HepG2 (cell line): ENCODE measurements around the gene ZNF157. TPM values are rescaled to one million over a fixed set of nuclear protein-coding genes. Genes with fewer than 3 reads are reported as not detected.

Experiments
- ATAC-seq: fragments of 200-7000 bp; cut with Tn5 transposase; 3 replicates; pipeline ENCODE4 v1.9.1; 2020; ENCODE audit warnings: mild to moderate bottlenecking, moderate library complexity
- BruUV-seq: library from RNA; stranded (reverse); fragments of 400-500 nt; replicated peaks from 2 replicates; lab custom pipeline; 2021; lab: Mats Ljungman, UMichigan
- CTCF ChIA-PET: fragments of 300-600 bp; formaldehyde crosslinking; extraction: SDS; loops from one replicate; lab custom pipeline; 2021; ENCODE audit warnings: low total read pairs, inconsistent platforms, low intra/inter-chr PET ratio; lab: Yijun Ruan, JAX
- POLR2A ChIA-PET: fragments of 350-600 bp; sonication (Branson Sonifier 250); formaldehyde crosslinking; loops from one replicate; lab custom pipeline; 2020; ENCODE audit warnings: antibody characterized with exemption, inconsistent platforms; lab: Yijun Ruan, JAX
- DNase-seq: peaks from one replicate; pipeline ENCODE4 v3.0.0-alpha.2; 2015; ENCODE audit warnings: low spot score
- FAIRE-seq: peaks from 3 replicates; lab custom pipeline; 2011; peaks lifted over from hg19 to GRCh38; lab: Jason Lieb, UNC
- H2AFZ ChIP-seq: one replicate; pipeline ENCODE4 v1.6.1; 2011; ENCODE audit warnings: low read length, inconsistent platforms
- H3K27ac ChIP-seq: fragments of 300-600 bp; 3 replicates; pipeline ENCODE4 v1.8.0; 2011; ENCODE audit warnings: mixed run types, mild to moderate bottlenecking, mixed read lengths, low read length, inconsistent platforms; ENCODE audit not compliant: insufficient read depth; ENCODE audit errors: extremely low read length
- H3K27me3 ChIP-seq, 2 experiments: fragments of 200-600 bp in 1 of 2; 2 replicates in 1 of 2; 3 replicates in 1 of 2; pipeline versions ENCODE4 v1.6.0 to v1.8.0; 2011; ENCODE audit warnings: low read length in 2 of 2, mild to moderate bottlenecking in 2 of 2, moderate library complexity in 2 of 2, inconsistent platforms in 1 of 2; ENCODE audit not compliant: insufficient read depth in 2 of 2, control insufficient read depth in 1 of 2
- H3K36me3 ChIP-seq, 2 experiments: fragments of 200-600 bp in 1 of 2; replicated peaks in 1 of 2; 2 replicates in 1 of 2; 3 replicates in 1 of 2; pipeline versions ENCODE4 v1.5.1 to v1.8.0; 2011; ENCODE audit warnings: low read length in 2 of 2, inconsistent platforms in 1 of 2; ENCODE audit not compliant: insufficient read depth in 2 of 2, control insufficient read depth in 1 of 2
- H3K4me1 ChIP-seq: 2 replicates; pipeline ENCODE4 v1.5.1; 2012; ENCODE audit warnings: low read length, inconsistent platforms; ENCODE audit not compliant: insufficient read depth
- H3K4me2 ChIP-seq: 2 replicates; pipeline ENCODE4 v1.6.0; 2011; ENCODE audit warnings: low read depth, low read length, inconsistent platforms
- H3K4me3 ChIP-seq, 3 experiments: fragments of 200-600 bp in 1 of 3; sonication (generic), shearing (Covaris generic) in 1 of 3; replicated peaks in 1 of 3; 2 replicates each; pipeline ENCODE4 v1.5.1; 2011 to 2016; ENCODE audit warnings: low read length in 3 of 3, inconsistent platforms in 2 of 3, low read depth in 2 of 3, mild to moderate bottlenecking in 2 of 3, control low read depth in 1 of 3, mixed read lengths in 1 of 3; ENCODE audit not compliant: insufficient read depth in 1 of 3
- H3K79me2 ChIP-seq: one replicate; pipeline ENCODE4 v1.6.1; 2011; ENCODE audit warnings: low read length, inconsistent platforms; ENCODE audit not compliant: insufficient read depth
- H3K9ac ChIP-seq: 2 replicates; pipeline ENCODE4 v1.6.0; 2011; ENCODE audit warnings: mild to moderate bottlenecking, low read depth, low read length, inconsistent platforms; ENCODE audit not compliant: insufficient read depth
- H3K9me3 ChIP-seq: 2 replicates; pipeline ENCODE4 v1.5.1; 2012; ENCODE audit warnings: mild to moderate bottlenecking, low read length
- H4K20me1 ChIP-seq: 2 replicates; pipeline ENCODE4 v1.6.0; 2011; ENCODE audit warnings: inconsistent platforms, mild to moderate bottlenecking, low read length, moderate library complexity; ENCODE audit not compliant: insufficient read depth
- FOXA3 ChIP-seq: IDR thresholded peaks from 2 replicates; pipeline ENCODE4 v1.6.1; 2016; ENCODE audit warnings: missing genetic modification reagents, missing compliant biosample characterization
- MEF2D ChIP-seq: sonication (generic); formaldehyde crosslinking; IDR thresholded peaks from 2 replicates; pipeline ENCODE4 v1.5.1; 2020; ENCODE audit warnings: mild to moderate bottlenecking, missing genetic modification reagents
- NCOA2 ChIP-seq: sonication (generic); formaldehyde crosslinking; IDR thresholded peaks from 2 replicates; pipeline ENCODE4 v1.8.0; 2022; ENCODE audit warnings: inconsistent platforms
- RARG ChIP-seq: sonication (generic); formaldehyde crosslinking; IDR thresholded peaks from 2 replicates; pipeline ENCODE4 v1.4.0; 2020; ENCODE audit warnings: low read depth, mild to moderate bottlenecking, missing genetic modification reagents
- SOX13 ChIP-seq, 3 experiments: fragments of 450-650 bp in 1 of 3; sonication (generic) in 1 of 3; formaldehyde crosslinking in 1 of 3; IDR thresholded peaks in 2 of 3; conservative IDR thresholded peaks in 1 of 3; 2 replicates each; pipeline versions ENCODE4 v1.5.0 to v1.6.1; 2016 to 2020; ENCODE audit warnings: antibody characterized with exemption in 1 of 3, mild to moderate bottlenecking in 1 of 3, missing compliant biosample characterization in 1 of 3, missing genetic modification reagents in 1 of 3, moderate library complexity in 1 of 3
- STAT5B ChIP-seq: sonication (generic); formaldehyde crosslinking; IDR thresholded peaks from 2 replicates; pipeline ENCODE4 v1.4.0; 2020; ENCODE audit warnings: missing genetic modification reagents
- SUZ12 ChIP-seq: fragments of 150-350 bp; IDR thresholded peaks from 2 replicates; pipeline ENCODE4 v1.6.1; 2014; ENCODE audit warnings: low read depth, low read length
- ZBTB42 ChIP-seq: sonication (generic); formaldehyde crosslinking; IDR thresholded peaks from 2 replicates; pipeline ENCODE4 v1.5.0; 2020; ENCODE audit warnings: mild to moderate bottlenecking, missing genetic modification reagents
- ZNF160 ChIP-seq: sonication (generic); formaldehyde crosslinking; IDR thresholded peaks from 2 replicates; pipeline ENCODE4 v1.8.0; 2022; ENCODE audit warnings: mild to moderate bottlenecking, inconsistent platforms, missing genetic modification reagents
- ZNF329 ChIP-seq: sonication (generic); formaldehyde crosslinking; IDR thresholded peaks from 2 replicates; pipeline ENCODE4 v1.9.0; 2021; ENCODE audit warnings: low read depth, mild to moderate bottlenecking, missing genetic modification reagents
- WGBS: methylation state at CpG from one replicate; pipeline ENCODE4 v1.1.6; 2017; ENCODE audit warnings: low lambda C conversion rate; 5-methylcytosine and 5-hydroxymethylcytosine counted together
- in situ Hi-C: cut with HindIII; loops from 2 replicates; pipeline ENCODE4 v1.10.0; 2017; ENCODE audit warnings: low pct_unique_long_range_greater_than_20kb; ENCODE audit not compliant: extremely low pct_ligation_motif_present
- intact Hi-C: fragments of 100-400 bp; cut with micrococcal nuclease; formaldehyde crosslinking; loops from one replicate; pipeline ENCODE4 v1.10.0; 2022; ENCODE audit not compliant: unreplicated experiment
- polyA plus RNA-seq, 8 experiments: library from polyadenylated mRNA; depleted of rRNA in 3 of 8; stranded (reverse) in 7 of 8; unstranded in 1 of 8; fragments of >200 nt; fragmentation: Illumina TruSeq in 4 of 8; extraction: Trizol in 4 of 8; gene quantifications; 2 replicates each; pipeline versions ENCODE4 v1.2.1 to v1.2.3, GENCODE V29; 2011 to 2016; ENCODE audit warnings: low read depth in 4 of 8, missing spikeins in 1 of 8, mixed read lengths in 1 of 8; ENCODE audit not compliant: insufficient read depth in 1 of 8
- total RNA-seq, 5 experiments: library from RNA; depleted of rRNA; stranded (reverse); fragments of >200 nt; fragmentation: Illumina TruSeq; extraction: Trizol; gene quantifications; 2 replicates each; pipeline ENCODE4 v1.2.3, GENCODE V29; 2016; ENCODE audit warnings: low read depth in 1 of 5
- TF ChIP-seq, protein P1 (sequence below): sonication (generic); formaldehyde crosslinking; conservative IDR thresholded peaks from 2 replicates; pipeline ENCODE4 v1.5.0; 2020; ENCODE audit warnings: missing genetic modification reagents
- TF ChIP-seq, protein P2 (sequence below): sonication (generic); formaldehyde crosslinking; IDR thresholded peaks from 2 replicates; pipeline ENCODE4 v1.4.0; 2020; ENCODE audit warnings: mild to moderate bottlenecking, missing genetic modification reagents, borderline replicate concordance
- TF ChIP-seq, protein P3 (sequence below): sonication (generic); formaldehyde crosslinking; IDR thresholded peaks from 2 replicates; pipeline ENCODE4 v1.4.0; 2020; ENCODE audit warnings: mild to moderate bottlenecking, missing genetic modification reagents

ZNF157 gene
- total and polyA plus RNA-seq, 2 of the 13 experiments (the other 11 are each of a cell fraction or from before 2014, with no cell fraction given) = not detected

DNA sequence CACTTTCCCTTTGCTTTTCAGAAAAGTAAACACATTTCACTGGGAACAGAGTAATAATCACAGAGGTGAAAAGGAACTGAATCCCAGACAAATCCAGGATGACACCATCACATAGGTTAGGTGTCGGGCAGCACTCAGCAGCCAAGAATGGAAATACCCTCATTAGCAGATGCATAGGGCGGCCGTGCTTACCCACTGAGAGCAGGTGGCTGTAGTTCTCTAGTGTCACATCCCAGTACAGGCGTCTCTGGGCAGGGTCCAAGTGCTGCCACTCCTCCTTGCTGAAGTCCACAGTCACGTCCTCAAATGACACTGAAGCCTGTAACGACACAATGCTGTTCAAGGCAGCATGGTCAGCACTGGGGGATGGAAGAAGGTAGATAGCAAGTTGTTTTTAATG lies 85.7 kb downstream of the ZNF157 start:
- CTCF ChIA-PET = no interaction called here
- 80% methylated on average over 1 of the region's 6 CpGs for WGBS
- no peak overlapping the region for H2AFZ ChIP-seq
- no peaks in the 10 kb centered on the region for H3K36me3 ChIP-seq
- no peak for TF ChIP-seq STAT5B (CRISPR knock-in tag)
- TF ChIP-seq, protein P1, sequence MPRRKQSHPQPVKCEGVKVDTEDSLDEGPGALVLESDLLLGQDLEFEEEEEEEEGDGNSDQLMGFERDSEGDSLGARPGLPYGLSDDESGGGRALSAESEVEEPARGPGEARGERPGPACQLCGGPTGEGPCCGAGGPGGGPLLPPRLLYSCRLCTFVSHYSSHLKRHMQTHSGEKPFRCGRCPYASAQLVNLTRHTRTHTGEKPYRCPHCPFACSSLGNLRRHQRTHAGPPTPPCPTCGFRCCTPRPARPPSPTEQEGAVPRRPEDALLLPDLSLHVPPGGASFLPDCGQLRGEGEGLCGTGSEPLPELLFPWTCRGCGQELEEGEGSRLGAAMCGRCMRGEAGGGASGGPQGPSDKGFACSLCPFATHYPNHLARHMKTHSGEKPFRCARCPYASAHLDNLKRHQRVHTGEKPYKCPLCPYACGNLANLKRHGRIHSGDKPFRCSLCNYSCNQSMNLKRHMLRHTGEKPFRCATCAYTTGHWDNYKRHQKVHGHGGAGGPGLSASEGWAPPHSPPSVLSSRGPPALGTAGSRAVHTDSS (CRISPR knock-in tag) = no peak
- no peak for TF ChIP-seq SOX13 (IDR thresholded peaks at IDR 0.05)
- no peak for TF ChIP-seq SOX13 (CRISPR knock-in tag; conservative IDR thresholded peaks at IDR 0.05 in 1 of 2, IDR thresholded peaks at IDR 0.05 in 1 of 2)
- no peak for TF ChIP-seq ZBTB42 (CRISPR knock-in tag)
- TF ChIP-seq, protein P2, sequence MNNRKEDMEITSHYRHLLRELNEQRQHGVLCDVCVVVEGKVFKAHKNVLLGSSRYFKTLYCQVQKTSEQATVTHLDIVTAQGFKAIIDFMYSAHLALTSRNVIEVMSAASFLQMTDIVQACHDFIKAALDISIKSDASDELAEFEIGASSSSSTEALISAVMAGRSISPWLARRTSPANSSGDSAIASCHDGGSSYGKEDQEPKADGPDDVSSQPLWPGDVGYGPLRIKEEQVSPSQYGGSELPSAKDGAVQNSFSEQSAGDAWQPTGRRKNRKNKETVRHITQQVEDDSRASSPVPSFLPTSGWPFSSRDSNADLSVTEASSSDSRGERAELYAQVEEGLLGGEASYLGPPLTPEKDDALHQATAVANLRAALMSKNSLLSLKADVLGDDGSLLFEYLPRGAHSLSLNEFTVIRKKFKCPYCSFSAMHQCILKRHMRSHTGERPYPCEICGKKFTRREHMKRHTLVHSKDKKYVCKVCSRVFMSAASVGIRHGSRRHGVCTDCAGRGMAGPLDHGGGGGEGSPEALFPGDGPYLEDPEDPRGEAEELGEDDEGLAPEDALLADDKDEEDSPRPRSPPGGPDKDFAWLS (CRISPR knock-in tag) = no peak
- TF ChIP-seq MEF2D = no peak
- TF ChIP-seq, protein P3, sequence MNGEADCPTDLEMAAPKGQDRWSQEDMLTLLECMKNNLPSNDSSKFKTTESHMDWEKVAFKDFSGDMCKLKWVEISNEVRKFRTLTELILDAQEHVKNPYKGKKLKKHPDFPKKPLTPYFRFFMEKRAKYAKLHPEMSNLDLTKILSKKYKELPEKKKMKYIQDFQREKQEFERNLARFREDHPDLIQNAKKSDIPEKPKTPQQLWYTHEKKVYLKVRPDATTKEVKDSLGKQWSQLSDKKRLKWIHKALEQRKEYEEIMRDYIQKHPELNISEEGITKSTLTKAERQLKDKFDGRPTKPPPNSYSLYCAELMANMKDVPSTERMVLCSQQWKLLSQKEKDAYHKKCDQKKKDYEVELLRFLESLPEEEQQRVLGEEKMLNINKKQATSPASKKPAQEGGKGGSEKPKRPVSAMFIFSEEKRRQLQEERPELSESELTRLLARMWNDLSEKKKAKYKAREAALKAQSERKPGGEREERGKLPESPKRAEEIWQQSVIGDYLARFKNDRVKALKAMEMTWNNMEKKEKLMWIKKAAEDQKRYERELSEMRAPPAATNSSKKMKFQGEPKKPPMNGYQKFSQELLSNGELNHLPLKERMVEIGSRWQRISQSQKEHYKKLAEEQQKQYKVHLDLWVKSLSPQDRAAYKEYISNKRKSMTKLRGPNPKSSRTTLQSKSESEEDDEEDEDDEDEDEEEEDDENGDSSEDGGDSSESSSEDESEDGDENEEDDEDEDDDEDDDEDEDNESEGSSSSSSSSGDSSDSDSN = no peak
- no peak for TF ChIP-seq FOXA3
- no peak for TF ChIP-seq NCOA2 (CRISPR knock-in tag)
- no peak for TF ChIP-seq ZNF160 (CRISPR knock-in tag)
- no peak for TF ChIP-seq ZNF329
- no peak for TF ChIP-seq SUZ12
- no peak for TF ChIP-seq RARG
- TF ChIP-seq, all 625 proteins: peak for 0
- H3K9ac ChIP-seq = no peak overlapping the region
- H3K9me3 ChIP-seq = no peaks in the 10 kb centered on the region
- no peak overlapping the region for H3K27ac ChIP-seq
- POLR2A ChIA-PET = no interaction called here
- DNase-seq = no peak
- no peak overlapping the region for H3K4me2 ChIP-seq
- H3K4me1 ChIP-seq = no peaks in the 10 kb centered on the region
- H3K79me2 ChIP-seq = no peaks in the 10 kb centered on the region
- in situ Hi-C loops (no loop called here), intact Hi-C loops (no loop called here)
- no peak for ATAC-seq
- BruUV-seq = no TSS peak
- no peaks in the 10 kb centered on the region for H3K27me3 ChIP-seq
- H3K4me3 ChIP-seq = no peak overlapping the region
- H4K20me1 ChIP-seq = no peaks in the 10 kb centered on the region
- FAIRE-seq = no peak
